ENCODE data around the gene DGKA. TPM values are rescaled to one million over a fixed set of nuclear protein-coding genes. Genes with fewer than 3 reads are reported as not detected.
A peak's percentile ranks its signal among the peaks of the same experiment; 100 is the strongest.

Gene DGKA
- total and polyA plus RNA-seq, 2 of the 13 experiments (the other 11 are each of a cell fraction or from before 2014, with no cell fraction given) = 2.4 to 5.4 TPM

- TF ChIP-seq, protein P1, sequence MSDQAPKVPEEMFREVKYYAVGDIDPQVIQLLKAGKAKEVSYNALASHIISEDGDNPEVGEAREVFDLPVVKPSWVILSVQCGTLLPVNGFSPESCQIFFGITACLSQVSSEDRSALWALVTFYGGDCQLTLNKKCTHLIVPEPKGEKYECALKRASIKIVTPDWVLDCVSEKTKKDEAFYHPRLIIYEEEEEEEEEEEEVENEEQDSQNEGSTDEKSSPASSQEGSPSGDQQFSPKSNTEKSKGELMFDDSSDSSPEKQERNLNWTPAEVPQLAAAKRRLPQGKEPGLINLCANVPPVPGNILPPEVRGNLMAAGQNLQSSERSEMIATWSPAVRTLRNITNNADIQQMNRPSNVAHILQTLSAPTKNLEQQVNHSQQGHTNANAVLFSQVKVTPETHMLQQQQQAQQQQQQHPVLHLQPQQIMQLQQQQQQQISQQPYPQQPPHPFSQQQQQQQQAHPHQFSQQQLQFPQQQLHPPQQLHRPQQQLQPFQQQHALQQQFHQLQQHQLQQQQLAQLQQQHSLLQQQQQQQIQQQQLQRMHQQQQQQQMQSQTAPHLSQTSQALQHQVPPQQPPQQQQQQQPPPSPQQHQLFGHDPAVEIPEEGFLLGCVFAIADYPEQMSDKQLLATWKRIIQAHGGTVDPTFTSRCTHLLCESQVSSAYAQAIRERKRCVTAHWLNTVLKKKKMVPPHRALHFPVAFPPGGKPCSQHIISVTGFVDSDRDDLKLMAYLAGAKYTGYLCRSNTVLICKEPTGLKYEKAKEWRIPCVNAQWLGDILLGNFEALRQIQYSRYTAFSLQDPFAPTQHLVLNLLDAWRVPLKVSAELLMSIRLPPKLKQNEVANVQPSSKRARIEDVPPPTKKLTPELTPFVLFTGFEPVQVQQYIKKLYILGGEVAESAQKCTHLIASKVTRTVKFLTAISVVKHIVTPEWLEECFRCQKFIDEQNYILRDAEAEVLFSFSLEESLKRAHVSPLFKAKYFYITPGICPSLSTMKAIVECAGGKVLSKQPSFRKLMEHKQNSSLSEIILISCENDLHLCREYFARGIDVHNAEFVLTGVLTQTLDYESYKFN (CRISPR knock-in tag; conservative IDR thresholded peaks at IDR 0.05) = peak; percentile 45; the same call in 1 of the 2 replicates
- TF ChIP-seq TCF7 (IDR thresholded peaks at IDR 0.05; ENCODE audit: low read depth) (no peak), ZFP41 (CRISPR knock-in tag; IDR thresholded peaks at IDR 0.05; ENCODE audit: borderline replicate concordance) (no peak), PAX8 (CRISPR knock-in tag; IDR thresholded peaks at IDR 0.05; ENCODE audit: borderline replicate concordance) (0 out of 2 replicates have a peak, but pooled peaks have one; percentile 33), CREB1 (IDR thresholded peaks at IDR 0.05) (peak; percentile 58), CREB1 (CRISPR knock-in tag; IDR thresholded peaks at IDR 0.05) (peak; percentile 89), ZFYVE20 (CRISPR knock-in tag; IDR thresholded peaks at IDR 0.05; ENCODE audit: borderline replicate concordance, low read depth) (no peak)
Measured at GRCh38 chr12:55966408-55967281, 35.7 kb downstream of the DGKA start, which contains the start of gene CDK2 (continued).

DNA sequence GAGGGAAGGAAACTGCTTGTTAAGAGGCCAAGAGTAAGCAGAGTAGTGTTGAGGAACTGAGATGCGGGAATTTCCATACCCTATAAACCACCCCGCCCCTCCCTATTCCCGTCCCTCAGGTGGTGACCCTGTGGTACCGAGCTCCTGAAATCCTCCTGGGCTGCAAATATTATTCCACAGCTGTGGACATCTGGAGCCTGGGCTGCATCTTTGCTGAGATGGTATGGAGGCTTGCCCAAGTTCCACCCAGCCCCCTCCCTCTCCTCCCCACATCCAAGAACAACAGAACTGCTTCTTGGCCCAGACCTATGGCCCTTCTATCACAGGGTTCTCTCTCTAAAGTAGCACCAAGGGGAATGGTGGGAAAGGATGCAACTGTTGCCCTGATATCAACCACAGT, 38.4 kb downstream of the DGKA start:
- H3K9me3 ChIP-seq (ENCODE audit: low read length) = no peaks in the 10 kb centered on the region
- TF ChIP-seq PREB (CRISPR knock-in tag; IDR thresholded peaks at IDR 0.05) = no peak
- no peak for TF ChIP-seq KLF9 (CRISPR knock-in tag; IDR thresholded peaks at IDR 0.05; ENCODE audit: low read depth)
- TF ChIP-seq SOX13 (IDR thresholded peaks at IDR 0.05) = no peak
- TF ChIP-seq SOX13 (CRISPR knock-in tag; conservative IDR thresholded peaks at IDR 0.05 in 1 of 2, IDR thresholded peaks at IDR 0.05 in 1 of 2) = no peak
- no peak for TF ChIP-seq ZSCAN5A (CRISPR knock-in tag; IDR thresholded peaks at IDR 0.05; ENCODE audit: borderline replicate concordance)
- TF ChIP-seq ARID2 (CRISPR knock-in tag; IDR thresholded peaks at IDR 0.05; ENCODE audit: borderline replicate concordance) = no peak
- FAIRE-seq (no peak), DNase-seq (ENCODE audit: low spot score) (no peak), ATAC-seq (no peak)
- H4K20me1 ChIP-seq (ENCODE audit: insufficient read depth, low read length) = no peaks in the 10 kb centered on the region
- CTCF ChIA-PET (ENCODE audit: low intra/inter-chr PET ratio, low total read pairs) = no interaction called here
- in situ Hi-C loops (cut with HindIII; ENCODE audit: extremely low pct_ligation_motif_present, low pct_unique_long_range_greater_than_20kb) = no loop called here
- peaks cover 16% of the 10 kb centered on the region for H3K79me2 ChIP-seq (ENCODE audit: insufficient read depth, low read length)
- POLR2A ChIA-PET = interaction anchor here (1.8 kb wide), 1 partner anchor 28 kb away, joined by 4 read pairs; the partner anchor contains the start of gene SUOX
- WGBS (ENCODE audit: low lambda C conversion rate) = 100% methylated on average over 4 of the region's 4 CpGs
- no peaks in the 10 kb centered on the region for H3K27me3 ChIP-seq (ENCODE audit: control insufficient read depth in 1 of 2, insufficient read depth in 2 of 2, low read length in 2 of 2)
- H3K4me3 ChIP-seq (replicated peaks in 1 of 3; ENCODE audit: insufficient read depth in 1 of 3, low read depth in 2 of 3, low read length in 3 of 3) = no peak overlapping the region
- peaks cover 2 to 20% of the 10 kb centered on the region in 2 experiments for H3K36me3 ChIP-seq (replicated peaks in 1 of 2; ENCODE audit: control insufficient read depth in 1 of 2, insufficient read depth in 2 of 2, low read length in 2 of 2)
- intact Hi-C loops (cut with micrococcal nuclease; ENCODE audit: unreplicated experiment) = no loop called here
- H3K4me2 ChIP-seq (ENCODE audit: low read depth, low read length) = no peak overlapping the region
- BruUV-seq (replicated peaks) = no TSS peak
- no peak overlapping the region for H3K27ac ChIP-seq (ENCODE audit: extremely low read length, insufficient read depth, low read length)
- H3K9ac ChIP-seq (ENCODE audit: insufficient read depth, low read depth, low read length) = no peak overlapping the region
- H2AFZ ChIP-seq (ENCODE audit: low read length) = no peak overlapping the region
- peaks cover 44% of the 10 kb centered on the region for H3K4me1 ChIP-seq (ENCODE audit: insufficient read depth, low read length)
